Measurements from ENCODE around the gene GPR180. TPM values are rescaled to one million over a fixed set of nuclear protein-coding genes. Genes with fewer than 3 reads are reported as not detected.

Gene GPR180
- total and polyA plus RNA-seq, 2 experiments from 2014 or later, result 3.7 to 9.5 TPM

DNA sequence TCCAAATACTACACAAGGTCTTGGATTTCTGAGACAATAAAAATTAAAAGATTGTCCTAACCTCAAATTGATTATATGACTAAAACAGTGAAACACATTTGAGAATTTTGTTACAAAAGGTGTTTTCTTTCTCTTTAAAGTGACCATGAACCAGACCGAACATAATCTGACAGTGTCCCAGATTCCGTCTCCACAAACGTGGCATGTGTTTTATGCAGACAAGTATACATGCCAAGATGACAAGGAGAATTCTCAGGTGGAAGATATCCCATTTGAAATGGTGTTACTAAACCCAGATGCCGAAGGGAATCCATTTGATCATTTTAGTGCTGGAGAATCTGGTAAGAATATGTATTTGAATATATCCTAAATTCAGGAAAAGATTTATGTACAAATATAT lies 10.4 kb downstream of the GPR180 start:
- Histone ChIP-seq H3K27me3 (ENCODE audit: insufficient read depth) (no peaks in the 10 kb centered on the region), H3K79me2 (replicated peaks; ENCODE audit: insufficient read depth) (peaks cover 6% of the 10 kb centered on the region), H4K20me1 (replicated peaks; ENCODE audit: insufficient read depth) (peaks cover 9% of the 10 kb centered on the region; the same call in 1 of the 2 replicates), H3F3A (replicated peaks; ENCODE audit: low read depth) (no peaks in the 10 kb centered on the region), H3K36me3 (ENCODE audit: insufficient read depth) (peaks cover 17% of the 10 kb centered on the region; the same call in 1 of the 2 replicates), H3K4me2 (no peak overlapping the region), H3K27ac (ENCODE audit: low read depth) (no peak overlapping the region), H3K4me1 (ENCODE audit: insufficient read depth) (no peaks in the 10 kb centered on the region; the same call in 1 of the 2 replicates), H2AFZ (no peak overlapping the region), H3K4me3 (no peak overlapping the region), H3K9me2 (ENCODE audit: insufficient read depth) (no peaks in the 10 kb centered on the region)
- no peak for DNase-seq (ENCODE audit: low spot score)
- Mint-ChIP-seq H3K4me1 (no peaks in the 10 kb centered on the region; the same call in 2 of the 3 replicates), H3K4me3 (no peak overlapping the region), H3K9me3 (no peaks in the 10 kb centered on the region), H3K27me3 (ENCODE audit: insufficient read depth, low read depth, poor library complexity) (no peaks in the 10 kb centered on the region), H3K36me3 (ENCODE audit: low read depth) (peaks cover 23% of the 10 kb centered on the region), H3K27ac (no peak overlapping the region)
- TF ChIP-seq NANOG (IDR thresholded peaks at IDR 0.05; ENCODE audit: borderline replicate concordance) (no peak), JUNB (IDR thresholded peaks at IDR 0.05; ENCODE audit: unreplicated experiment) (no peak), STAT1 (IDR thresholded peaks at IDR 0.05; ENCODE audit: unreplicated experiment) (no peak)
- TF ChIP-seq, protein P1, sequence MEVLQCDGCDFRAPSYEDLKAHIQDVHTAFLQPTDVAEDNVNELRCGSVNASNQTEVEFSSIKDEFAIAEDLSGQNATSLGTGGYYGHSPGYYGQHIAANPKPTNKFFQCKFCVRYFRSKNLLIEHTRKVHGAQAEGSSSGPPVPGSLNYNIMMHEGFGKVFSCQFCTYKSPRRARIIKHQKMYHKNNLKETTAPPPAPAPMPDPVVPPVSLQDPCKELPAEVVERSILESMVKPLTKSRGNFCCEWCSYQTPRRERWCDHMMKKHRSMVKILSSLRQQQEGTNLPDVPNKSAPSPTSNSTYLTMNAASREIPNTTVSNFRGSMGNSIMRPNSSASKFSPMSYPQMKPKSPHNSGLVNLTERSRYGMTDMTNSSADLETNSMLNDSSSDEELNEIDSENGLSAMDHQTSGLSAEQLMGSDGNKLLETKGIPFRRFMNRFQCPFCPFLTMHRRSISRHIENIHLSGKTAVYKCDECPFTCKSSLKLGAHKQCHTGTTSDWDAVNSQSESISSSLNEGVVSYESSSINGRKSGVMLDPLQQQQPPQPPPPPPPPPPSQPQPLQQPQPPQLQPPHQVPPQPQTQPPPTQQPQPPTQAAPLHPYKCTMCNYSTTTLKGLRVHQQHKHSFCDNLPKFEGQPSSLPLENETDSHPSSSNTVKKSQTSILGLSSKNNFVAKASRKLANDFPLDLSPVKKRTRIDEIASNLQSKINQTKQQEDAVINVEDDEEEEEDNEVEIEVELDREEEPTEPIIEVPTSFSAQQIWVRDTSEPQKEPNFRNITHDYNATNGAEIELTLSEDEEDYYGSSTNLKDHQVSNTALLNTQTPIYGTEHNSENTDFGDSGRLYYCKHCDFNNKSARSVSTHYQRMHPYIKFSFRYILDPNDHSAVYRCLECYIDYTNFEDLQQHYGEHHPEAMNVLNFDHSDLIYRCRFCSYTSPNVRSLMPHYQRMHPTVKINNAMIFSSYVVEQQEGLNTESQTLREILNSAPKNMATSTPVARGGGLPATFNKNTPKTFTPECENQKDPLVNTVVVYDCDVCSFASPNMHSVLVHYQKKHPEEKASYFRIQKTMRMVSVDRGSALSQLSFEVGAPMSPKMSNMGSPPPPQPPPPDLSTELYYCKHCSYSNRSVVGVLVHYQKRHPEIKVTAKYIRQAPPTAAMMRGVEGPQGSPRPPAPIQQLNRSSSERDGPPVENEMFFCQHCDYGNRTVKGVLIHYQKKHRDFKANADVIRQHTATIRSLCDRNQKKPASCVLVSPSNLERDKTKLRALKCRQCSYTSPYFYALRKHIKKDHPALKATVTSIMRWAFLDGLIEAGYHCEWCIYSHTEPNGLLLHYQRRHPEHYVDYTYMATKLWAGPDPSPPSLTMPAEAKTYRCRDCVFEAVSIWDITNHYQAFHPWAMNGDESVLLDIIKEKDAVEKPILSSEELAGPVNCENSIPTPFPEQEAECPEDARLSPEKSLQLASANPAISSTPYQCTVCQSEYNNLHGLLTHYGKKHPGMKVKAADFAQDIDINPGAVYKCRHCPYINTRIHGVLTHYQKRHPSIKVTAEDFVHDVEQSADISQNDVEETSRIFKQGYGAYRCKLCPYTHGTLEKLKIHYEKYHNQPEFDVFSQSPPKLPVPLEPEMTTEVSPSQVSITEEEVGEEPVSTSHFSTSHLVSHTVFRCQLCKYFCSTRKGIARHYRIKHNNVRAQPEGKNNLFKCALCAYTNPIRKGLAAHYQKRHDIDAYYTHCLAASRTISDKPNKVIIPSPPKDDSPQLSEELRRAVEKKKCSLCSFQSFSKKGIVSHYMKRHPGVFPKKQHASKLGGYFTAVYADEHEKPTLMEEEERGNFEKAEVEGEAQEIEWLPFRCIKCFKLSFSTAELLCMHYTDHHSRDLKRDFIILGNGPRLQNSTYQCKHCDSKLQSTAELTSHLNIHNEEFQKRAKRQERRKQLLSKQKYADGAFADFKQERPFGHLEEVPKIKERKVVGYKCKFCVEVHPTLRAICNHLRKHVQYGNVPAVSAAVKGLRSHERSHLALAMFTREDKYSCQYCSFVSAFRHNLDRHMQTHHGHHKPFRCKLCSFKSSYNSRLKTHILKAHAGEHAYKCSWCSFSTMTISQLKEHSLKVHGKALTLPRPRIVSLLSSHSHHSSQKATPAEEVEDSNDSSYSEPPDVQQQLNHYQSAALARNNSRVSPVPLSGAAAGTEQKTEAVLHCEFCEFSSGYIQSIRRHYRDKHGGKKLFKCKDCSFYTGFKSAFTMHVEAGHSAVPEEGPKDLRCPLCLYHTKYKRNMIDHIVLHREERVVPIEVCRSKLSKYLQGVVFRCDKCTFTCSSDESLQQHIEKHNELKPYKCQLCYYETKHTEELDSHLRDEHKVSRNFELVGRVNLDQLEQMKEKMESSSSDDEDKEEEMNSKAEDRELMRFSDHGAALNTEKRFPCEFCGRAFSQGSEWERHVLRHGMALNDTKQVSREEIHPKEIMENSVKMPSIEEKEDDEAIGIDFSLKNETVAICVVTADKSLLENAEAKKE (CRISPR knock-in tag; IDR thresholded peaks at IDR 0.05), result no peak
- ATAC-seq, result no peak

DNA sequence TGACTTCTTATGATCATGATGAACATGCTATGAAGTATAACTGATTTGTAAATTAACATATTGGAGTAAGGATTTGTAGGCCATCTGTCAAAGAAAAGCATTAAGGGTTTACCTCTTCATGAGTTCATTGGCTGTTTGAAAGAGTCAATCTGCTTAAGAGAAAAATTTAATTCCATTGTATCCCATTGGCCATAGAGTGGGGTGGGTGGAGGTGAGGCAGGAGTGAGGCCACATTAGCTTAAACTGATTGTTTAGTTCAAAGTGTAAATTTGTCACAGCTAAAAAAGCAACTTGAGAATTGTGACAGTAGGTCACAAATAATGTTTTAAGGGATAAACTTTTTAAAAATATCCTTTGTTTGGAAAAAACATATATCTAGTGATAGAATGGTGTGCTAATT lies 11.4 kb downstream of the GPR180 start:
- H3K36me3 Mint-ChIP-seq (ENCODE audit: low read depth), result peaks cover 22% of the 10 kb centered on the region; the same call in 2 of the 3 replicates
- Histone ChIP-seq H3K4me3 (no peak overlapping the region), H3K4me2 (no peak overlapping the region), H3F3A (replicated peaks; ENCODE audit: low read depth) (no peaks in the 10 kb centered on the region), H3K79me2 (replicated peaks; ENCODE audit: insufficient read depth) (no peaks in the 10 kb centered on the region; the same call in 1 of the 2 replicates), H4K20me1 (replicated peaks; ENCODE audit: insufficient read depth) (peaks cover 9% of the 10 kb centered on the region; the same call in 1 of the 2 replicates), H3K36me3 (ENCODE audit: insufficient read depth) (peaks cover 12% of the 10 kb centered on the region; the same call in 1 of the 2 replicates), H3K27me3 (ENCODE audit: insufficient read depth) (no peaks in the 10 kb centered on the region), H3K9me2 (ENCODE audit: insufficient read depth) (no peaks in the 10 kb centered on the region), H3K27ac (ENCODE audit: low read depth) (no peak overlapping the region), H3K4me1 (ENCODE audit: insufficient read depth) (no peaks in the 10 kb centered on the region; the same call in 1 of the 2 replicates), H2AFZ (no peak overlapping the region)
- no peak overlapping the region for H3K4me3 Mint-ChIP-seq
- no peaks in the 10 kb centered on the region for H3K27me3 Mint-ChIP-seq (ENCODE audit: insufficient read depth, low read depth, poor library complexity)
- DNase-seq (ENCODE audit: low spot score) (no peak), ATAC-seq (no peak)
- no peaks in the 10 kb centered on the region; the same call in 2 of the 3 replicates for H3K4me1 Mint-ChIP-seq
- H3K27ac Mint-ChIP-seq, result no peak overlapping the region
- H3K9me3 Mint-ChIP-seq, result no peaks in the 10 kb centered on the region
- TF ChIP-seq ZNF331 (CRISPR knock-in tag; IDR thresholded peaks at IDR 0.05; ENCODE audit: low read depth) (no peak), EZH2 (IDR thresholded peaks at IDR 0.05; ENCODE audit: low read depth, unreplicated experiment) (no peak), JUNB (IDR thresholded peaks at IDR 0.05; ENCODE audit: unreplicated experiment) (no peak), EZH2phosphoT487 (IDR thresholded peaks at IDR 0.05; ENCODE audit: unreplicated experiment) (no peak)
